SK-N-SH (cell line): ENCODE data around the gene UST. TPM values are rescaled to one million over a fixed set of nuclear protein-coding genes. Genes with fewer than 3 reads are reported as not detected.

ENCODE experiments used
- CTCF ChIA-PET: fragments of 300-600, 350-600 bp; formaldehyde crosslinking; extraction: SDS; loops from one replicate; lab custom pipeline; 2021; lab: Yijun Ruan, JAX
- POLR2A ChIA-PET: fragments of 350-600 bp; sonication (Branson Sonifier 250); formaldehyde crosslinking; extraction: SDS; loops from one replicate; lab custom pipeline; 2020; ENCODE audit warnings: antibody characterized with exemption, inconsistent platforms; lab: Yijun Ruan, JAX
- DNase-seq: peaks from one replicate; pipeline ENCODE4 v3.0.0; 2012
- H2AFZ ChIP-seq: fragments of 200-600 bp; sonication (generic); 2 replicates; pipeline ENCODE4 v1.8.1; 2016; ENCODE audit warnings: antibody characterized with exemption, mild to moderate bottlenecking, low read depth
- H3F3A ChIP-seq: fragments of 200-600 bp; sonication (generic); replicated peaks from 2 replicates; pipeline ENCODE3; 2016; ENCODE audit warnings: antibody characterized with exemption, mild to moderate bottlenecking; ENCODE audit not compliant: insufficient read depth
- H3K27ac ChIP-seq, 2 experiments: fragments of 200-500 bp in 1 of 2; fragments of 200-600 bp in 1 of 2; sonication (Bioruptor generic) in 1 of 2; sonication (generic), shearing (Covaris generic) in 1 of 2; 2 replicates each; pipeline versions ENCODE4 v1.5.1 to v1.6.1; 2014 to 2016; ENCODE audit warnings: low read depth in 2 of 2, inconsistent platforms in 1 of 2, low read length in 1 of 2, mild to moderate bottlenecking in 1 of 2, mixed read lengths in 1 of 2
- H3K27me3 ChIP-seq: fragments of 200-600 bp; sonication (generic), shearing (Covaris generic); 2 replicates; pipeline ENCODE4 v1.6.1; 2016; ENCODE audit warnings: mixed run types; ENCODE audit not compliant: insufficient read depth
- H3K36me3 ChIP-seq, 2 experiments: fragments of 200-500 bp in 1 of 2; fragments of 200-600 bp in 1 of 2; sonication (Bioruptor generic) in 1 of 2; sonication (generic) in 1 of 2; replicated peaks in 1 of 2; 2 replicates each; pipeline versions ENCODE3 to v1.5.1; 2014 to 2016; ENCODE audit warnings: low read length in 1 of 2, mild to moderate bottlenecking in 1 of 2; ENCODE audit not compliant: insufficient read depth in 2 of 2, control insufficient read depth in 1 of 2
- H3K4me1 ChIP-seq, 2 experiments: fragments of 200-500 bp in 1 of 2; fragments of 200-600 bp in 1 of 2; sonication (Bioruptor generic) in 1 of 2; sonication (generic), shearing (Covaris generic) in 1 of 2; 2 replicates each; pipeline versions ENCODE4 v1.5.1 to v1.6.1; 2014 to 2016; ENCODE audit warnings: low read depth in 1 of 2, low read length in 1 of 2, mixed run types in 1 of 2; ENCODE audit not compliant: insufficient read depth in 2 of 2, control insufficient read depth in 1 of 2
- H3K4me2 ChIP-seq: fragments of 200-600 bp; sonication (generic), shearing (Covaris generic); 2 replicates; pipeline ENCODE4 v1.6.1; 2017; ENCODE audit warnings: mixed run types
- H3K4me3 ChIP-seq, 2 experiments: fragments of 200-500 bp in 1 of 2; fragments of 200-600 bp in 1 of 2; sonication (Bioruptor generic) in 1 of 2; sonication (generic), shearing (Covaris generic) in 1 of 2; 2 replicates each; pipeline versions ENCODE4 v1.5.1 to v1.8.1; 2014 to 2016; ENCODE audit warnings: low read depth in 2 of 2, inconsistent platforms in 1 of 2, low read length in 1 of 2, mild to moderate bottlenecking in 1 of 2, mixed read lengths in 1 of 2, moderate library complexity in 1 of 2
- H3K79me2 ChIP-seq: fragments of 200-600 bp; sonication (generic); 2 replicates; pipeline ENCODE4 v1.8.1; 2017; ENCODE audit warnings: mild to moderate bottlenecking; ENCODE audit not compliant: insufficient read depth
- H3K9ac ChIP-seq: fragments of 200-600 bp; sonication (generic); 2 replicates; pipeline ENCODE4 v1.6.1; 2017; ENCODE audit warnings: mixed run types
- H3K9me2 ChIP-seq: fragments of 200-600 bp; sonication (generic); 2 replicates; pipeline ENCODE4 v1.6.1; 2017; ENCODE audit warnings: mixed run types
- H3K9me3 ChIP-seq: fragments of 200-600 bp; sonication (generic); 2 replicates; pipeline ENCODE4 v1.6.1; 2017; ENCODE audit warnings: mixed run types, mild to moderate bottlenecking, moderate library complexity
- H4K20me1 ChIP-seq: fragments of 200-600 bp; sonication (generic); 2 replicates; pipeline ENCODE4 v1.6.1; 2017; ENCODE audit warnings: mild to moderate bottlenecking, mixed run types; ENCODE audit not compliant: insufficient read depth
- CHD2 ChIP-seq: fragments of 150-350 bp; IDR thresholded peaks from 2 replicates; pipeline ENCODE4 v1.6.1; 2018; ENCODE audit warnings: low read length; ENCODE audit not compliant: partially characterized antibody
- CTCF ChIP-seq: fragments of 200-600 bp; sonication (generic); IDR thresholded peaks from 2 replicates; pipeline ENCODE4 v1.6.1; 2017; ENCODE audit warnings: antibody characterized with exemption, mild to moderate bottlenecking, moderate library complexity
- ELF1 ChIP-seq: IDR thresholded peaks from 2 replicates; pipeline ENCODE4 v1.4.0; 2012
- FOSL2 ChIP-seq: IDR thresholded peaks from 2 replicates; pipeline ENCODE4 v1.4.0; 2012; ENCODE audit warnings: low read depth, mild to moderate bottlenecking, moderate library complexity, borderline replicate concordance
- FOXJ3 ChIP-seq: sonication (generic); formaldehyde crosslinking; IDR thresholded peaks from 2 replicates; pipeline ENCODE4 v1.5.1; 2020; ENCODE audit warnings: mild to moderate bottlenecking, missing genetic modification reagents
- FOXM1 ChIP-seq: IDR thresholded peaks from 2 replicates; pipeline ENCODE4 v1.4.0; 2012; ENCODE audit warnings: low read depth, mild to moderate bottlenecking
- GABPA ChIP-seq: IDR thresholded peaks from 2 replicates; pipeline ENCODE4 v1.4.0; 2012; ENCODE audit warnings: low read depth, mild to moderate bottlenecking
- GATA2 ChIP-seq: sonication (generic); formaldehyde crosslinking; IDR thresholded peaks from 2 replicates; pipeline ENCODE4 v1.5.0; 2020; ENCODE audit warnings: mild to moderate bottlenecking, missing genetic modification reagents
- JUND ChIP-seq: IDR thresholded peaks from 2 replicates; pipeline ENCODE4 v1.4.0; 2012
- MEF2A ChIP-seq: IDR thresholded peaks from 2 replicates; pipeline ENCODE4 v1.4.0; 2012; ENCODE audit warnings: low read depth, borderline replicate concordance
- NFIC ChIP-seq: IDR thresholded peaks from 2 replicates; pipeline ENCODE4 v1.4.0; 2012; ENCODE audit warnings: borderline replicate concordance
- NRF1 ChIP-seq: IDR thresholded peaks from 2 replicates; pipeline ENCODE4 v1.6.1; 2012; ENCODE audit warnings: low read depth, mild to moderate bottlenecking, low read length
- PBX3 ChIP-seq: IDR thresholded peaks from 2 replicates; pipeline ENCODE4; 2012
- POLR2AphosphoS5 ChIP-seq: IDR thresholded peaks from 2 replicates; pipeline ENCODE4 v1.6.1; 2012; ENCODE audit warnings: low read depth, low read length
- RAD21 ChIP-seq: IDR thresholded peaks from 2 replicates; pipeline ENCODE4 v1.6.1; 2012; ENCODE audit warnings: mild to moderate bottlenecking, low read length
- RCOR1 ChIP-seq: fragments of 150-350 bp; IDR thresholded peaks from 2 replicates; pipeline ENCODE4 v1.6.1; 2017; ENCODE audit warnings: antibody characterized with exemption, low read length
- RFX5 ChIP-seq: IDR thresholded peaks from 2 replicates; pipeline ENCODE4 v1.6.1; 2012; ENCODE audit warnings: mild to moderate bottlenecking, improper control_type of control experiment, low read length
- SMC3 ChIP-seq: IDR thresholded peaks from 2 replicates; pipeline ENCODE4 v1.6.1; 2012; ENCODE audit warnings: low read depth, low read length, improper control_type of control experiment
- TAF1 ChIP-seq: IDR thresholded peaks from 2 replicates; pipeline ENCODE4 v1.6.1; 2012; ENCODE audit warnings: low read depth, mild to moderate bottlenecking, low read length, moderate library complexity, borderline replicate concordance
- TEAD4 ChIP-seq: IDR thresholded peaks from 2 replicates; pipeline ENCODE4 v1.4.0; 2012; ENCODE audit warnings: mild to moderate bottlenecking, borderline replicate concordance; ENCODE audit not compliant: insufficient read depth
- YY1 ChIP-seq: IDR thresholded peaks from 2 replicates; pipeline ENCODE4 v1.4.0; 2012; ENCODE audit warnings: low read depth, mild to moderate bottlenecking
- ZBTB33 ChIP-seq: IDR thresholded peaks from 2 replicates; pipeline ENCODE4 v1.4.0; 2012; ENCODE audit warnings: low read depth, borderline replicate concordance
- WGBS: methylation state at CpG from one replicate; pipeline ENCODE4 v1.1.6; 2017; ENCODE audit warnings: low lambda C conversion rate; 5-methylcytosine and 5-hydroxymethylcytosine counted together
- polyA plus RNA-seq, 3 experiments: library from polyadenylated mRNA; depleted of rRNA; stranded (reverse); fragments of >200 nt; gene quantifications; 2 replicates each; pipeline ENCODE4 v1.2.3, GENCODE V29; 2012
- TF ChIP-seq, protein P1 (sequence below): IDR thresholded peaks from 2 replicates; pipeline ENCODE4 v1.4.0; 2012; ENCODE audit warnings: low read depth
- TF ChIP-seq, protein P2 (sequence below): IDR thresholded peaks from 2 replicates; pipeline ENCODE4 v1.4.0; 2012; ENCODE audit warnings: low read depth, borderline replicate concordance
- TF ChIP-seq, protein P3 (sequence below): IDR thresholded peaks from 2 replicates; pipeline ENCODE4 v1.6.1; 2012; ENCODE audit warnings: mild to moderate bottlenecking, low read depth, low read length, moderate library complexity

The UST gene
- polyA plus RNA-seq, 1 of the 3 experiments (the other 2 are of a cell fraction): 1.7 TPM

DNA sequence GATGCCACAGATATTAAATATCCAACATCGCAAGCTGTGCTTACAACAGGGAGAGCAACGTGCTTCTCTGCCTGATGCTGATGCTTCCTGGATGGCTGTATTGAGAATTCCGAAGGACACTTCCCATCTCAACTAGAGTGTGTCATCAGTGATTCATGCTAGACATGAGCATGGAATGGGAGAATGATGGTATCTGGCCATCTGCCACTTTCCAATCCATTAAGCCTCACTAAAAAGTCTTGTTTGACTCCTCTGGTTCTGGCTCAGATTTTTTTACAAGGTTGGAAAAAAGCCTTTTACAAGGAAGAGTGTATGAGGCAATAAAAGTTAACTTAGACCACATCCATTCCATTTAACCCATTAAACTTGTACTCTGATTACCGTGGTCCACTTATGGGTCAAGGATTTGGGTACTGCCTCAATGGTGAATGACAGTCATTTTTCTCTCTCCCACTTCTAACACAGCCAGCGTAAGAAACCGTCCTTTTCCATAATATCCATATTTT lies 265.3 kb downstream of the UST start:
- peak overlapping the region; percentile 65; the same call in 1 of the 2 replicates for H3K9ac ChIP-seq
- no peaks in the 10 kb centered on the region for H4K20me1 ChIP-seq
- peak overlapping the region; percentile 60 to 99; a peak in 3 of 4 replicates for H3K27ac ChIP-seq
- DNase-seq: no peak
- peaks cover 51% of the 10 kb centered on the region for H3F3A ChIP-seq
- H3K4me1 ChIP-seq: peaks cover 0 to 31% of the 10 kb centered on the region in 2 experiments; a peak in 3 of 4 replicates
- no peaks in the 10 kb centered on the region for H3K27me3 ChIP-seq
- WGBS: 4% methylated on average over 6 of the region's 6 CpGs
- no peaks in the 10 kb centered on the region for H3K9me3 ChIP-seq
- ChIA-PET CTCF (interaction anchor here (1.0 to 1.2 kb wide), 2 partner anchors 15 to 420 kb away, joined by 4 read pairs; no protein-coding TSS in a partner anchor), POLR2A (no interaction called here)
- no peaks in the 10 kb centered on the region for H3K36me3 ChIP-seq
- H2AFZ ChIP-seq: peak overlapping the region; percentile 60; the same call in 1 of the 2 replicates
- no peaks in the 10 kb centered on the region for H3K9me2 ChIP-seq
- H3K4me2 ChIP-seq: peak overlapping the region; percentile 74; the same call in 1 of the 2 replicates
- H3K4me3 ChIP-seq: peak overlapping the region in 1 of 2 experiments; percentile 9; a peak in 1 of 4 replicates
- no peaks in the 10 kb centered on the region for H3K79me2 ChIP-seq
- TF ChIP-seq FOSL2 (peak; percentile 97), MEF2A (no peak), SMC3 (no peak), TAF1 (no peak), GATA2 (CRISPR knock-in tag) (no peak), FOXM1 (0 out of 2 replicates have a peak, but pooled peaks have one; percentile 40), FOXJ3 (CRISPR knock-in tag) (no peak), POLR2AphosphoS5 (peak; percentile 86), ZBTB33 (0 out of 2 replicates have a peak, but pooled peaks have one; percentile 57), YY1 (no peak), NRF1 (0 out of 2 replicates have a peak, but pooled peaks have one; percentile 6), JUND (peak; percentile 96), ELF1 (peak; percentile 71), RCOR1 (no peak), CHD2 (no peak), TEAD4 (peak; percentile 88), RFX5 (no peak), NFIC (peak; percentile 94), CTCF (no peak), RAD21 (no peak), GABPA (no peak), PBX3 (peak; percentile 89)
- TF ChIP-seq, protein P1, sequence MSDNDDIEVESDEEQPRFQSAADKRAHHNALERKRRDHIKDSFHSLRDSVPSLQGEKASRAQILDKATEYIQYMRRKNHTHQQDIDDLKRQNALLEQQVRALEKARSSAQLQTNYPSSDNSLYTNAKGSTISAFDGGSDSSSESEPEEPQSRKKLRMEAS: peak; percentile 94
- TF ChIP-seq, protein P2, sequence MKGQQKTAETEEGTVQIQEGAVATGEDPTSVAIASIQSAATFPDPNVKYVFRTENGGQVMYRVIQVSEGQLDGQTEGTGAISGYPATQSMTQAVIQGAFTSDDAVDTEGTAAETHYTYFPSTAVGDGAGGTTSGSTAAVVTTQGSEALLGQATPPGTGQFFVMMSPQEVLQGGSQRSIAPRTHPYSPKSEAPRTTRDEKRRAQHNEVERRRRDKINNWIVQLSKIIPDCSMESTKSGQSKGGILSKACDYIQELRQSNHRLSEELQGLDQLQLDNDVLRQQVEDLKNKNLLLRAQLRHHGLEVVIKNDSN: no peak
- TF ChIP-seq, protein P3, sequence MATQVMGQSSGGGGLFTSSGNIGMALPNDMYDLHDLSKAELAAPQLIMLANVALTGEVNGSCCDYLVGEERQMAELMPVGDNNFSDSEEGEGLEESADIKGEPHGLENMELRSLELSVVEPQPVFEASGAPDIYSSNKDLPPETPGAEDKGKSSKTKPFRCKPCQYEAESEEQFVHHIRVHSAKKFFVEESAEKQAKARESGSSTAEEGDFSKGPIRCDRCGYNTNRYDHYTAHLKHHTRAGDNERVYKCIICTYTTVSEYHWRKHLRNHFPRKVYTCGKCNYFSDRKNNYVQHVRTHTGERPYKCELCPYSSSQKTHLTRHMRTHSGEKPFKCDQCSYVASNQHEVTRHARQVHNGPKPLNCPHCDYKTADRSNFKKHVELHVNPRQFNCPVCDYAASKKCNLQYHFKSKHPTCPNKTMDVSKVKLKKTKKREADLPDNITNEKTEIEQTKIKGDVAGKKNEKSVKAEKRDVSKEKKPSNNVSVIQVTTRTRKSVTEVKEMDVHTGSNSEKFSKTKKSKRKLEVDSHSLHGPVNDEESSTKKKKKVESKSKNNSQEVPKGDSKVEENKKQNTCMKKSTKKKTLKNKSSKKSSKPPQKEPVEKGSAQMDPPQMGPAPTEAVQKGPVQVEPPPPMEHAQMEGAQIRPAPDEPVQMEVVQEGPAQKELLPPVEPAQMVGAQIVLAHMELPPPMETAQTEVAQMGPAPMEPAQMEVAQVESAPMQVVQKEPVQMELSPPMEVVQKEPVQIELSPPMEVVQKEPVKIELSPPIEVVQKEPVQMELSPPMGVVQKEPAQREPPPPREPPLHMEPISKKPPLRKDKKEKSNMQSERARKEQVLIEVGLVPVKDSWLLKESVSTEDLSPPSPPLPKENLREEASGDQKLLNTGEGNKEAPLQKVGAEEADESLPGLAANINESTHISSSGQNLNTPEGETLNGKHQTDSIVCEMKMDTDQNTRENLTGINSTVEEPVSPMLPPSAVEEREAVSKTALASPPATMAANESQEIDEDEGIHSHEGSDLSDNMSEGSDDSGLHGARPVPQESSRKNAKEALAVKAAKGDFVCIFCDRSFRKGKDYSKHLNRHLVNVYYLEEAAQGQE: peak; percentile 67; the same call in 1 of the 2 replicates
